GM08714 (cell line): ENCODE data around the gene SLC12A9.

Experiments used
- H3K4me3 ChIP-seq: fragments of 200-500 bp; sonication (Bioruptor generic); 2 replicates; pipeline ENCODE4 v1.5.1; 2014; ENCODE audit warnings: mild to moderate bottlenecking, low read length, inconsistent platforms
- ZNF274 ChIP-seq: IDR thresholded peaks from 2 replicates; pipeline ENCODE4 v1.6.1; 2012; ENCODE audit warnings: mild to moderate bottlenecking, low read depth, low read length

SLC12A9 gene

GRCh38 chr7:100878685-100879084, 26.2 kb downstream of the SLC12A9 start:
- no peak overlapping the region for H3K4me3 ChIP-seq
- TF ChIP-seq ZNF274, result no peak

GRCh38 chr7:100879685-100880261, 27.3 kb downstream of the SLC12A9 start:
- H3K4me3 ChIP-seq, result no peak overlapping the region
- no peak for TF ChIP-seq ZNF274

GRCh38 chr7:100880645-100881044, 28.1 kb downstream of the SLC12A9 start:
- no peak overlapping the region for H3K4me3 ChIP-seq
- no peak for TF ChIP-seq ZNF274

GRCh38 chr7:100881136-100881535, 28.6 kb downstream of the SLC12A9 start:
- H3K4me3 ChIP-seq, result no peak overlapping the region
- no peak for TF ChIP-seq ZNF274

GRCh38 chr7:100882201-100882600, 29.7 kb downstream of the SLC12A9 start:
- no peak for TF ChIP-seq ZNF274
- H3K4me3 ChIP-seq, result no peak overlapping the region

- no peak overlapping the region for H3K4me3 ChIP-seq
- TF ChIP-seq ZNF274, result no peak
Measured at GRCh38 chr7:100882785-100883526, 30.4 kb downstream of the SLC12A9 start.

GRCh38 chr7:100884736-100885439, 32.4 kb downstream of the SLC12A9 start:
- no peak overlapping the region for H3K4me3 ChIP-seq
- no peak for TF ChIP-seq ZNF274

GRCh38 chr7:100885440-100886141, 33.1 kb downstream of the SLC12A9 start:
- no peak for TF ChIP-seq ZNF274
- H3K4me3 ChIP-seq, result no peak overlapping the region

GRCh38 chr7:100886142-100886935, 33.8 kb downstream of the SLC12A9 start:
- TF ChIP-seq ZNF274, result no peak
- no peak overlapping the region for H3K4me3 ChIP-seq

- H3K4me3 ChIP-seq, result no peak overlapping the region; the same call in 1 of the 2 replicates
Measured at GRCh38 chr7:100886936-100887515, 34.5 kb downstream of the SLC12A9 start.

GRCh38 chr7:100887516-100888290, 35.2 kb downstream of the SLC12A9 start:
- H3K4me3 ChIP-seq, result peak overlapping the region; percentile 82; the same call in 1 of the 2 replicates

More at GRCh38 chr7:100886936-100887515, 34.5 kb downstream of the SLC12A9 start:
- no peak for TF ChIP-seq ZNF274

GRCh38 chr7:100888291-100888987, 35.9 kb downstream of the SLC12A9 start:
- H3K4me3 ChIP-seq, result peak overlapping the region; percentile 82
- no peak for TF ChIP-seq ZNF274

More at GRCh38 chr7:100887516-100888290, 35.2 kb downstream of the SLC12A9 start:
- no peak for TF ChIP-seq ZNF274
